ENCODE data around the gene GBA2. TPM values are rescaled to one million over a fixed set of nuclear protein-coding genes. Genes with fewer than 3 reads are reported as not detected.

Gene GBA2
- total and polyA plus RNA-seq, 7 donors: 36.1 to 107 (median 47.4) TPM

GRCh38 chr9:35790025-35790384, 41.0 kb upstream of the GBA2 start:
- 28 to 35% (median 34%) methylated on average over 4 of the region's 4 CpGs for WGBS, 3 donors
- DNase-seq (no peak), ATAC-seq (no peak)
- H3K4me3 ChIP-seq: no peak overlapping the region
- H3K4me1 ChIP-seq: peaks cover 32% of the 10 kb centered on the region
- intact Hi-C loops (cut with DNase I): loop anchor here (1.0 to 2.0 kb wide), 3 partner anchors 36 to 92 kb away; no protein-coding TSS in a partner anchor
- no peaks in the 10 kb centered on the region for H3K27me3 ChIP-seq (ENCODE audit: insufficient read depth in 3 of 3, low read length in 2 of 3)
- no peaks in the 10 kb centered on the region for H3K9me3 ChIP-seq
- no peaks in the 10 kb centered on the region for H3K36me3 ChIP-seq (ENCODE audit: insufficient read depth in 1 of 2, low read depth in 1 of 2)
- no peak overlapping the region for H3K27ac ChIP-seq
- no peak for TF ChIP-seq CTCF (IDR thresholded peaks at IDR 0.05)

- Histone ChIP-seq H3K27me3 (ENCODE audit: insufficient read depth in 3 of 3, low read length in 2 of 3) (no peaks in the 10 kb centered on the region), H3K36me3 (ENCODE audit: insufficient read depth in 1 of 2, low read depth in 1 of 2) (no peaks in the 10 kb centered on the region), H3K4me1 (peaks cover 30% of the 10 kb centered on the region), H3K4me3 (no peak overlapping the region), H3K27ac (no peak overlapping the region), H3K9me3 (no peaks in the 10 kb centered on the region)
- intact Hi-C loops (cut with DNase I): no loop called here
- ATAC-seq (no peak), DNase-seq (no peak)
- WGBS, 3 donors: 95 to 98% (median 97%) methylated on average over 2 of the region's 2 CpGs
- no peak for TF ChIP-seq CTCF (IDR thresholded peaks at IDR 0.05)
These were observed 40.5 kb upstream of the GBA2 start for GRCh38 chr9:35789541-35789940.

GRCh38 chr9:35783418-35783817, 34.4 kb upstream of the GBA2 start:
- H3K27ac ChIP-seq: no peak overlapping the region
- ATAC-seq (no peak), DNase-seq (no peak)
- no peak overlapping the region for H3K4me3 ChIP-seq
- H3K9me3 ChIP-seq: no peaks in the 10 kb centered on the region
- H3K4me1 ChIP-seq: no peaks in the 10 kb centered on the region
- H3K27me3 ChIP-seq (ENCODE audit: insufficient read depth in 3 of 3, low read length in 2 of 3): no peaks in the 10 kb centered on the region
- TF ChIP-seq CTCF (IDR thresholded peaks at IDR 0.05): no peak
- intact Hi-C loops (cut with DNase I): no loop called here
- no peaks in the 10 kb centered on the region for H3K36me3 ChIP-seq (ENCODE audit: insufficient read depth in 1 of 2, low read depth in 1 of 2)

GRCh38 chr9:35781066-35781465, 32.0 kb upstream of the GBA2 start:
- ATAC-seq: no peak
- whole genome bisulfite sequencing, 3 donors: 68 to 86% (median 78%) methylated on average over 2 of the region's 2 CpGs
- intact Hi-C loops (cut with DNase I): no loop called here

More at GRCh38 chr9:35781066-35781465, 32.0 kb upstream of the GBA2 start:
- TF ChIP-seq CTCF (IDR thresholded peaks at IDR 0.05): no peak
- H3K4me3 ChIP-seq: no peak overlapping the region
- DNase-seq: no peak
- no peaks in the 10 kb centered on the region for H3K27me3 ChIP-seq (ENCODE audit: insufficient read depth in 3 of 3, low read length in 2 of 3)
- H3K36me3 ChIP-seq (ENCODE audit: insufficient read depth in 1 of 2, low read depth in 1 of 2): no peaks in the 10 kb centered on the region
- no peak overlapping the region for H3K27ac ChIP-seq
- no peaks in the 10 kb centered on the region for H3K4me1 ChIP-seq
- no peaks in the 10 kb centered on the region for H3K9me3 ChIP-seq
